ENCODE results near the gene MYO3B.

The MYO3B gene

DNA sequence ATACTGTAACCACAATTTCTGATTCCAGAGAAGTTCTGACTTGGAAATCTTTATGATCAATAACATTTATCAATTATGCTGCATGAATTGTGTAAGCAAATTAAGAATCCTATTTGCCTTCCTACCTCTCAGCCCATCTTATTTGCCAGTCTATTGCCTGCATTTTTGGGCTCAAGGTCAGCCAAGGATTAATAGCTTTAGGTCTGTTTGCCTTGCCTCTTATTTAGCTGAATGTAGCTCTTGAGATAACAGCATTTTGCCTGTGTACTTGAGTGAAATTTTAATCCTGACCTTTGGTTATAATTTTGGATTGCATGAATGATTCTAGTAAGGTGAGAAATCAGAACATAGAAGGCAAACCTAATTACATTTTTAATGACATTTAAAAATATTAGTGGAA is 51.2 kb downstream of the MYO3B start:
- DNase-seq (ENCODE audit: low read depth): no peak
- TF ChIP-seq, protein P1, sequence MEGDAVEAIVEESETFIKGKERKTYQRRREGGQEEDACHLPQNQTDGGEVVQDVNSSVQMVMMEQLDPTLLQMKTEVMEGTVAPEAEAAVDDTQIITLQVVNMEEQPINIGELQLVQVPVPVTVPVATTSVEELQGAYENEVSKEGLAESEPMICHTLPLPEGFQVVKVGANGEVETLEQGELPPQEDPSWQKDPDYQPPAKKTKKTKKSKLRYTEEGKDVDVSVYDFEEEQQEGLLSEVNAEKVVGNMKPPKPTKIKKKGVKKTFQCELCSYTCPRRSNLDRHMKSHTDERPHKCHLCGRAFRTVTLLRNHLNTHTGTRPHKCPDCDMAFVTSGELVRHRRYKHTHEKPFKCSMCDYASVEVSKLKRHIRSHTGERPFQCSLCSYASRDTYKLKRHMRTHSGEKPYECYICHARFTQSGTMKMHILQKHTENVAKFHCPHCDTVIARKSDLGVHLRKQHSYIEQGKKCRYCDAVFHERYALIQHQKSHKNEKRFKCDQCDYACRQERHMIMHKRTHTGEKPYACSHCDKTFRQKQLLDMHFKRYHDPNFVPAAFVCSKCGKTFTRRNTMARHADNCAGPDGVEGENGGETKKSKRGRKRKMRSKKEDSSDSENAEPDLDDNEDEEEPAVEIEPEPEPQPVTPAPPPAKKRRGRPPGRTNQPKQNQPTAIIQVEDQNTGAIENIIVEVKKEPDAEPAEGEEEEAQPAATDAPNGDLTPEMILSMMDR (IDR thresholded peaks at IDR 0.05; ENCODE audit: insufficient read depth, low read depth, low read length, missing control alignments): no peak
- no peak overlapping the region for H3K4me3 ChIP-seq (ENCODE audit: low read depth, low read length)

DNA sequence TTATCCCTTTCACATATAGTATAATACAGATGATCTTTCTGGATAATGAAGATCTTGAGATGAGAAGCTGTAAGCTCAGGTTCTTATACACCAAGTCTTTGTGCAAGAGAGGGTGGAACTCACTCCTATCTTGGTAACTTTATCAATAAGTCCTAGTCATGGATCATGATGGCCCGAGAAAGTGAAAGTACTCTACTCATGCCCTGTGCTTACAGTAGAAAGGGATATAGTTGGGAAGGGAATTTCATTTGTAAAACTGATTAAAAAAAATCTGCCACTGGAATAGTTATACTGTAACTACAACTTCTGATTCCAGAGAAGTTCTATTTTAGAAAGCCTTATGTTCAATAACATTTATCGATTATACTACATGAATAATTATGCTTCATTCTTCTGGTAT is 51.8 kb downstream of the MYO3B start:
- DNase-seq (ENCODE audit: low read depth): no peak
- TF ChIP-seq, protein P1 (IDR thresholded peaks at IDR 0.05; ENCODE audit: insufficient read depth, low read depth, low read length, missing control alignments): no peak
- no peak overlapping the region for H3K4me3 ChIP-seq (ENCODE audit: low read depth, low read length)

- no peak overlapping the region for H3K4me3 ChIP-seq (ENCODE audit: low read depth, low read length)
- TF ChIP-seq, protein P1 (IDR thresholded peaks at IDR 0.05; ENCODE audit: insufficient read depth, low read depth, low read length, missing control alignments): peak; percentile 56
- DNase-seq (ENCODE audit: low read depth): peak; percentile 55
Measured at GRCh38 chr2:170235860-170236679, 58.1 kb downstream of the MYO3B start.

DNA sequence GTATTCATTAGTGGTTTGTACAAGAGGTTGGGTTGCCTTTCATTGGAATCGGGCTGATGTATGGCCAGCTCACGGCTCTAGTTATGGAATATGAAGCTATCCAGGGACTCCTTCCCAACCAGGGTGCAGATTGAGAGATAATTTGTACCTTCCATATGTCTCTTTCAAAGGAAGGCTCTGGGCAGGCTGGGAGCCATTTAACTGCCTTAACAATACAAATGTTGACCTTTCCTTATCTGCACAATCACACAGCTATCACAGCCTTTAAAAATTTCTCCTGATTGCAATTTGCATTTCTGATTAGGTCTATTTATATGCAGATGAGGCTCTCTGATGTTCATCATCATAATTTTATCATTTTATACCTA is 58.7 kb downstream of the MYO3B start:
- no peak for DNase-seq (ENCODE audit: low read depth)
- TF ChIP-seq, protein P1 (IDR thresholded peaks at IDR 0.05; ENCODE audit: insufficient read depth, low read depth, low read length, missing control alignments): no peak
- no peak overlapping the region for H3K4me3 ChIP-seq (ENCODE audit: low read depth, low read length)

GRCh38 chr2:170237572-170238120 is 59.7 kb downstream of the MYO3B start:
- TF ChIP-seq, protein P1 (IDR thresholded peaks at IDR 0.05; ENCODE audit: insufficient read depth, low read depth, low read length, missing control alignments): no peak
- H3K4me3 ChIP-seq (ENCODE audit: low read depth, low read length): no peak overlapping the region
- DNase-seq (ENCODE audit: low read depth): no peak

GRCh38 chr2:170238776-170239175 is 60.8 kb downstream of the MYO3B start:
- DNase-seq (ENCODE audit: low read depth): no peak
- TF ChIP-seq, protein P1 (IDR thresholded peaks at IDR 0.05; ENCODE audit: insufficient read depth, low read depth, low read length, missing control alignments): no peak
- H3K4me3 ChIP-seq (ENCODE audit: low read depth, low read length): no peak overlapping the region

All from GM12865 (cell line).